ENCODE results near the gene GSN. TPM values are rescaled to one million over a fixed set of nuclear protein-coding genes. Genes with fewer than 3 reads are reported as not detected.
A peak's percentile ranks its signal among the peaks of the same experiment; 100 is the strongest.

The GSN gene
- total RNA-seq, 1 experiment from 2014 or later: 100 TPM

- H3K9me3 Mint-ChIP-seq (ENCODE audit: unreplicated experiment): no peaks in the 10 kb centered on the region
- H3K4me1 Mint-ChIP-seq (ENCODE audit: low read depth, unreplicated experiment): peaks cover 30% of the 10 kb centered on the region
- H3K4me1 ChIP-seq: peaks cover 39% of the 10 kb centered on the region
- H3K36me3 Mint-ChIP-seq (ENCODE audit: insufficient read depth, unreplicated experiment): no peaks in the 10 kb centered on the region
- H3K9me3 ChIP-seq: no peaks in the 10 kb centered on the region
- H3K4me3 Mint-ChIP-seq (ENCODE audit: unreplicated experiment): no peak overlapping the region
- H3K36me3 ChIP-seq (ENCODE audit: control insufficient read depth, insufficient read depth, low read length): peaks cover 2% of the 10 kb centered on the region
- ChIA-PET CTCF (no interaction called here), POLR2A (no interaction called here)
- no peak overlapping the region for H3K4me3 ChIP-seq (ENCODE audit: low read depth, low read length)
- no peaks in the 10 kb centered on the region for H3K27me3 ChIP-seq (replicated peaks; ENCODE audit: control insufficient read depth, insufficient read depth, low read length)
- TF ChIP-seq CTCF (IDR thresholded peaks at IDR 0.05; ENCODE audit: insufficient read depth in 1 of 2, low read depth in 1 of 2, low read length in 1 of 2, severe bottlenecking in 1 of 2, unreplicated experiment in 1 of 2): no peak
- no peak for DNase-seq
- intact Hi-C loops (cut with micrococcal nuclease; ENCODE audit: unreplicated experiment): no loop called here
- peak overlapping the region; percentile 37 for H3K27ac Mint-ChIP-seq (ENCODE audit: unreplicated experiment)
- H3K27me3 Mint-ChIP-seq (ENCODE audit: insufficient read depth, unreplicated experiment): no peaks in the 10 kb centered on the region
- BruUV-seq (replicated peaks): no TSS peak
These were observed 27.1 kb downstream of the GSN start for GRCh38 chr9:121294866-121295661.

GRCh38 chr9:121295662-121296191 is 27.8 kb downstream of the GSN start:
- no peaks in the 10 kb centered on the region for H3K9me3 ChIP-seq
- H3K36me3 ChIP-seq (ENCODE audit: control insufficient read depth, insufficient read depth, low read length): peaks cover 2% of the 10 kb centered on the region
- ChIA-PET CTCF (no interaction called here), POLR2A (no interaction called here)
- DNase-seq: no peak
- H3K4me1 ChIP-seq: peaks cover 44% of the 10 kb centered on the region
- intact Hi-C loops (cut with micrococcal nuclease; ENCODE audit: unreplicated experiment): no loop called here
- peak overlapping the region; percentile 37 for H3K27ac Mint-ChIP-seq (ENCODE audit: unreplicated experiment)
- no peaks in the 10 kb centered on the region for H3K27me3 Mint-ChIP-seq (ENCODE audit: insufficient read depth, unreplicated experiment)
- no peaks in the 10 kb centered on the region for H3K27me3 ChIP-seq (replicated peaks; ENCODE audit: control insufficient read depth, insufficient read depth, low read length)
- H3K4me3 ChIP-seq (ENCODE audit: low read depth, low read length): no peak overlapping the region
- no peak overlapping the region for H3K4me3 Mint-ChIP-seq (ENCODE audit: unreplicated experiment)
- no peaks in the 10 kb centered on the region for H3K36me3 Mint-ChIP-seq (ENCODE audit: insufficient read depth, unreplicated experiment)
- peaks cover 35% of the 10 kb centered on the region for H3K4me1 Mint-ChIP-seq (ENCODE audit: low read depth, unreplicated experiment)
- TF ChIP-seq CTCF (IDR thresholded peaks at IDR 0.05; ENCODE audit: insufficient read depth in 1 of 2, low read depth in 1 of 2, low read length in 1 of 2, severe bottlenecking in 1 of 2, unreplicated experiment in 1 of 2): no peak
- no TSS peak for BruUV-seq (replicated peaks)
- no peaks in the 10 kb centered on the region for H3K9me3 Mint-ChIP-seq (ENCODE audit: unreplicated experiment)

DNA sequence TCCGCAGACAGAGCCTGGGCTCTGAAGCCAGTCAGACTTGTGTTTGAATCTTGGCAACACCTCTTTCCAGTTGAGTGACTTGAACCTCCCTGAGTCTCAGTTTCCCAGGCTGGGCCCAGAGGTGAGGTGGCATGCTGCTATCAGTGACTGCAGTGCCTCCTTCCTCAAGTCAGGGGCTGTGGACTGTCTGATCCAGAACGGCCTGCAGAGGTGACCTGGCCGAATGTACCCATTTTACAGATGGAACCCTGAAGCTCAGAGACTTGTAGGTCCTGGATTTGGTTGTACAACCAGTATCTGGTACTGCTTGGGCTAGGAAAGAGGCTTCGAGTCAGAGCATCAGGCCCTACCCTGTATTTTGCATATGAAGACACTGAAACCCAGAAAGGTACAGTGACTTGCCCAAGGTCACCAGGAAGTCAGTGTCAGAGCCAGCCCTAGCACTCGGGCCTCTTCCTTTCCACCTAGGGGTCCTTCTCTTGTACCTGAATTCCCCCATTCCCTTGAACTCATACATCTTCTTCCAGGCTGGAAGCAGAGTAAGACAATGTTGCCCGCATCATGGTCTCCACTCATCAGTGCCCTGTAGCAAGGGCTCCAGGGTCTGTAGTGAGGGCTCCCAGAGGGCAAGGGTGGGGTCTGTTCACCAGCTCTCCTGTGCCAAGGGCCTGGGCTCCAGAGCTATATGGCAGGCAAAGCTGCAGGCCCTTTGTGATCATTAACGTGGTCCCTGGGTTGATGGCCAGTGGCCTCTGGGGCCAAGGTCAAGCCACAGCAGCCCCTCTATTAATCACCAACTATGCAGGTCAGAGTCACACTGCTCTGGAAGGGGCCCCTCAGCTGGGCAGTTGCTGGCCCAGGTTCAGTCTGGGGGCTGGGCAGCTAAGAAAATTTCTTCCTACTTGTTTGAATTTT is 28.5 kb downstream of the GSN start:
- intact Hi-C loops (cut with micrococcal nuclease; ENCODE audit: unreplicated experiment): no loop called here
- H3K9me3 ChIP-seq: no peaks in the 10 kb centered on the region
- CTCF ChIA-PET: interaction anchor here (3.0 kb wide), 1 partner anchor 18 kb away, joined by 12 read pairs; no protein-coding TSS in a partner anchor
- no peaks in the 10 kb centered on the region for H3K9me3 Mint-ChIP-seq (ENCODE audit: unreplicated experiment)
- H3K4me3 Mint-ChIP-seq (ENCODE audit: unreplicated experiment): no peak overlapping the region
- DNase-seq: no peak
- POLR2A ChIA-PET: no interaction called here
- no peaks in the 10 kb centered on the region for H3K36me3 Mint-ChIP-seq (ENCODE audit: insufficient read depth, unreplicated experiment)
- peaks cover 46% of the 10 kb centered on the region for H3K4me1 ChIP-seq
- H3K27ac Mint-ChIP-seq (ENCODE audit: unreplicated experiment): no peak overlapping the region
- H3K36me3 ChIP-seq (ENCODE audit: control insufficient read depth, insufficient read depth, low read length): peaks cover 2% of the 10 kb centered on the region
- no peaks in the 10 kb centered on the region for H3K27me3 Mint-ChIP-seq (ENCODE audit: insufficient read depth, unreplicated experiment)
- peaks cover 35% of the 10 kb centered on the region for H3K4me1 Mint-ChIP-seq (ENCODE audit: low read depth, unreplicated experiment)
- BruUV-seq (replicated peaks): no TSS peak
- no peak overlapping the region for H3K4me3 ChIP-seq (ENCODE audit: low read depth, low read length)
- H3K27me3 ChIP-seq (replicated peaks; ENCODE audit: control insufficient read depth, insufficient read depth, low read length): no peaks in the 10 kb centered on the region
- no peak for TF ChIP-seq CTCF (IDR thresholded peaks at IDR 0.05; ENCODE audit: insufficient read depth in 1 of 2, low read depth in 1 of 2, low read length in 1 of 2, severe bottlenecking in 1 of 2, unreplicated experiment in 1 of 2)
